Medulla oblongata (tissue), 1 donor: ENCODE data around the gene IFIT1.
"Not testable (repeated sequence)": the region's sequence is repeated elsewhere in the genome, so short reads cannot be mapped to it uniquely, and the experiment has no call there.

Source experiments
- DNase-seq: peaks from one replicate; pipeline ENCODE4 v3.0.0-alpha.2; 2015; ENCODE audit errors: extremely low spot score

The IFIT1 gene

DNA sequence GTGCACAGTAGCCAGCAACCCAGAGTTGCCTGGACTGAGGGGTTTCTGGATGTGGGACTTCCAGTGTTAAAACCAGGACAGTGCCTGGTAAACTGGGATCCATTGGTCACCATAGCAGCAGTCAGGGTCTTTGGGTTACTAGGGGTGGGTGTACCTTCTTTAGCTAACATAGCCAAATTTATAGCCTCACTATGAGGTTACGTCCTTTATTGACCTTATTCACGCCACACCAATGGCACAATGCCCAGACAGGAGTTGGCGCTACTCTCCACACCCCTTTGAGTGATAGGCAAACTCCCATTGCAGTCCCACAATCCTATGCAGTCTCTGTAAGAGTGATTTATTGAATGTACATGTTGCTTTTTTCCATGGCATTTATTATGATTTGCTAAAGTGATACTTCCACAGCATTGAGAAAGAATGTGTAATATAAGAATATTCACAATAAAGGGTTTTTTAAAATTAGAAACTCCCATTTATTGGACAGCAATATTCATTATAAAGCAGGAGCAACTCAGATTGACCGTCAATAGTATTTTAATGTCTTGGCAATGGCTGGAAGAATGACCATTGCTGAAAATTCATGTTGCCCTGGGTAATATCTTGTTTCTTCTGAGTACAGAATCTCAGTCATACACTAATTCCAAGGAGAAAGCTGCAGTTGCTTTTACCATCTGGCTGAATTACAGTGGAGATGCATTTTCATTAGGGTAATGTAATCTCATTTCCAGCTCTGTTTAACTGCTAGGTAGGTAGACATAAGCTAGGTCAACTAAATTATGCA, 48.0 kb downstream of the IFIT1 start:
- DNase-seq: no peak

DNA sequence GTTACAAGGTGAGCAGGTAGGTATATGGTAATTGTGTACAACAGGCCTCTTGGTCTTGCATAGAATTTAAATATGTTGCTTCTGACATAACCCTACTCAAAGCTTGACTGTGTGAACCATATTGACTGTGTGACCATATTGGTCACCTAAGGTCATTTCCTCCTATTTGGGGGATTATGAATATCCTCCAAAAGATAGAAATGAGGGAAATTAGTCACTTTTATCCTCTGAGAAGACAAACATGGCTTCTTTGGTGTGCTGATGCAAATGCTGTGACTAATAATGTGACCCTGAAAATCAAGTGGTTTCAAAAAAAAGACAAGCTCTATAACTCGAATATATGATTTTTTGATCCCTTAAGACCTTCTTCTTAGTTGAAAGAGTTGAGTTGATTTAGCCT, 49.9 kb downstream of the IFIT1 start:
- no peak for DNase-seq

DNA sequence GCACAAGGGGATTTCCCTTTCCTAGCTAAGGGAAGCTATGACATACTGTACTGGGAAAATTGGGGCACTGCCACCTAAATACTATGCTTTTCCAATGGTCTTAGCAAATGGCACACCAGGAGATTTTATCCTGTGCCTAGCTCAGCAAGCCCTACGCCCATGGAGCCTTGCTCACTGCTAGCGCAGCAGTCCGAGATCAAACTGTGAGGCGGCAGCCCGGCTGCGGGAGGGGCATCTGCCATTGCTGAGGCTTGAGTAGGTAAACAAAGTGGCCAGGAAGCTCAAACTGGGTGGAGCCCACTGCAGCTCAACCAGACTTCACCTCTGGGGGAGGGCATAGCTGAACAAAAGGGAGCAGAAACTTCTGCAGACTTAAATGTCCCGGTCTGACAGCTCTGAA, 52.4 kb downstream of the IFIT1 start:
- DNase-seq: not testable (repeated sequence)

DNA sequence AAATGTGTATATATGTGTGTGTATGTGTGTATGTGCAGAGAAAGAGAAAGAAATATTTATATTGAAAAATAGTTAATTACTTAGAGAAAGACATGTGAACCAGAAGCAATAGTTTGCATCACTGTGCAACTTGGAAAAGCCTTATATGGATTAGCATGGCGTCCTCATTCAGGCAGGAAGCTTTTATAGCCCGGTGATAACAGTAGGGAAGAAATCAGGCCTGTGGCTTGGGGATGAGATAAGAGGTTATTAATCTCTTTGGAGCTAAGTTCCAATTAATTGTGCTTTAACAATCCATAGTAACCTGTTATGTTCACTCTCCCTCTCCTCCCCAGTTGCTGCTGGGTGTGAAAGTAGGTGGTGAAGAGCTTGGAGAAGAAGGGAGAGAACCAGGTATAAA, 58.5 kb downstream of the IFIT1 start:
- DNase-seq: no peak

DNA sequence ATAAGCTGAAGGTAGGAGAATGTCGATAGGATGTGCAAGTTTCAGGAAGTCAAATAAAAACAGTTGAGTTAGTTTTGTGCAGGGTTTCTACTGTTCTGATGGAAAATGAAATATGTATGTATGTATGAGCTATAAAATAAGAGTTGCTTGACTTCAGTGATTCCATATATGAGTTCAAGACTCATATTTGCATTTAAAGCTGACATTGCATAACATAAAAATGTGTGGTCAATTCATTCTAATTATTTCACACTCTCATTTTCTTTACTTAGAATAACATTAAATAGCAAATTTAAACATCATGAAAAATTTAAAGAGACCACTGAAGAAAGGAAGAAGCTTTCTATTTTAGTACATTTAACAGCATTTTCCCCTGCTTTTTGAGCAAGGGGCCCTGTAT, 59.8 kb downstream of the IFIT1 start:
- no peak for DNase-seq

DNA sequence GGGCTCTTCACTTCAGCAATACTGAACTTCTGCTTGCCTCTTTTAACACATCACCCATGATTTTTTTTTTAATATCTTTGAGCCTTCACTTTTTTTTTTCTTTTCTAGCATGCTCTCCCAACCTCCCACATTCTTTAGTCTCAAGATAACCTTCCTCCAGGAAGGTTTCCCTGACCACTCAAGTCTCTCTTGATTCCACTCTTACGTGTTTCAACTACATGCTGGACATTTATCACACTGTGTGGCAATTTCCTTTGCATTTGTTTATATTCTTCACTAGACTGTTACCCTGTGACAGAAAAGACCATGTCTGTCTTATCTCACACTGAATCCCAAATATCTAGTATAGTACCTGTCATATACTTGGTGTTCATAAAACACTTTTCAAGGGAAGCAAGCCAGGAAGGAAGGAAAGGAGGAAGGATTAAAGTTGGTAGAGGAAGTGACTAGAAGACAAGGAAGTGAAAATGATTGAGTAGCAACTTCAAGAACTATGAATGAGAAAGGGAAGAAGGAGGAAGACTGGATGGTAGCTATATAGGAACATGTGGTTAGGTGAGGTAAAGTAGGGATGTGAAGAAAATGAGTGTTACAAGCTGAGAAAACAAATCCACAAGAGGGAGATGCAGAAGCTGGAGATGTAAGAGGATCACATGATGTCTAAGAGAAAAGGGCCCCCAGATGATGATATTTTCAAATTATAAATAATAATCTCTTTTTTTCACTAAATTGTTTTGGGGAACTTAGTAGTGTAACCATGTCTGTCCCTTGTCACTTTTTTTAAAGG, 62.3 kb downstream of the IFIT1 start:
- no peak for DNase-seq
